GM21619 (cell line): ENCODE measurements around the gene PVR.
"Not testable (repeated sequence)": the region's sequence is repeated elsewhere in the genome, so short reads cannot be mapped to it uniquely, and the experiment has no call there.

Experiments
- ATAC-seq: cut with Tn5 transposase; IDR thresholded peaks from one replicate; pipeline ENCODE4 v1.9.1; 2021; ENCODE audit not compliant: unreplicated experiment

Gene PVR

DNA sequence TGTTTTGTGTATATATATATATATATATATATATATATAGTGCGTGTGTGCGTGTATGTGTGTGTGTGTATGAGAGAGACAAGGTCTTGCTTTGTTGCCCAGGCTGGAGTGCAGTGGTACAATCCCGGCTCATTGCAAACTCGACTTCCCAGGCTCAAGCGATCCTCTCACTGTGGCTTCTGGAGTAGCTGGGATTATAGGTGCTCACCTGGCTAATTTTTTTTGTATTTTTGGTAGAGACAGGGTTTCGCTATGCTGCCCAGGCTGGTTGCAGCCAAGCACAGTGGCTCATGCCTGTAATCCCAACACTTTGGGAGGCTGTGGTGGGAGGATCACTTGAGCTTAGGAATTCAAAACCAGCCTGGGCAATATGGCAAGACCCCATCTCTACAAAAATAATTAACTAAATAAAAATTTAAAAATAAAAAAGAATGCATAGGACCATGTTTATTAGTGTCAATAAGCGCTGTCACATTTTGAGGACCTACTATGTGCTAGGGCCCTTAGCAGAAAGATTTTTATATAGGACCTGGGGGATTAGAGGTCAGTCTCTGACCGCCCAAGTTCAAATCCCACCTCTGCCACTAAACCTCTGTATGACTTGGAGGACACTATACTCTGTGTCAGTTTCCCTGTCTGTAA, 1.8 kb downstream of the PVR start:
- ATAC-seq: no peak

DNA sequence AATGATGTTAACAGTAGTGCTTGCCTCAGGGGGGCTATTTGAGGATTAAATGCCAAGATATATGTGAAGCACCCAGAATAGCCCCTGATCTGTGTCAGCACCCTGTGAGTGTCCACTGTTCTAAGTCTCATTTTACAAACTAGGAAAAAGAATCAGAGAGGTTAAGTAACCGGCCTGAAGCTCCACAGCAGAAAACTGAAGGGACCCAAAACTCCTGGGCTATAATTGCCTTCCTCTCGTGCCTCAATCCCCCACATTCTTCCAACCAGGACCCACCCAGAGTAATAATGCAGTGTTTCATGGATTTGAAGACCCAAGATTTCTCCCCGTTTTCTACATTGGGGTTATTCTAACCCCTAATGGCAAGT, 2.3 kb downstream of the PVR start:
- no peak for ATAC-seq

DNA sequence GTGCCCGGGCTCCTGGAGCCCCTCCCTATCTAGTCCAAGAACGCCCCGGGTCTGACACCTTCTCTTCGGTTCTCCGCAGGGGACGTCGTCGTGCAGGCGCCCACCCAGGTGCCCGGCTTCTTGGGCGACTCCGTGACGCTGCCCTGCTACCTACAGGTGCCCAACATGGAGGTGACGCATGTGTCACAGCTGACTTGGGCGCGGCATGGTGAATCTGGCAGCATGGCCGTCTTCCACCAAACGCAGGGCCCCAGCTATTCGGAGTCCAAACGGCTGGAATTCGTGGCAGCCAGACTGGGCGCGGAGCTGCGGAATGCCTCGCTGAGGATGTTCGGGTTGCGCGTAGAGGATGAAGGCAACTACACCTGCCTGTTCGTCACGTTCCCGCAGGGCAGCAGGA, 3.4 kb downstream of the PVR start:
- no peak for ATAC-seq

DNA sequence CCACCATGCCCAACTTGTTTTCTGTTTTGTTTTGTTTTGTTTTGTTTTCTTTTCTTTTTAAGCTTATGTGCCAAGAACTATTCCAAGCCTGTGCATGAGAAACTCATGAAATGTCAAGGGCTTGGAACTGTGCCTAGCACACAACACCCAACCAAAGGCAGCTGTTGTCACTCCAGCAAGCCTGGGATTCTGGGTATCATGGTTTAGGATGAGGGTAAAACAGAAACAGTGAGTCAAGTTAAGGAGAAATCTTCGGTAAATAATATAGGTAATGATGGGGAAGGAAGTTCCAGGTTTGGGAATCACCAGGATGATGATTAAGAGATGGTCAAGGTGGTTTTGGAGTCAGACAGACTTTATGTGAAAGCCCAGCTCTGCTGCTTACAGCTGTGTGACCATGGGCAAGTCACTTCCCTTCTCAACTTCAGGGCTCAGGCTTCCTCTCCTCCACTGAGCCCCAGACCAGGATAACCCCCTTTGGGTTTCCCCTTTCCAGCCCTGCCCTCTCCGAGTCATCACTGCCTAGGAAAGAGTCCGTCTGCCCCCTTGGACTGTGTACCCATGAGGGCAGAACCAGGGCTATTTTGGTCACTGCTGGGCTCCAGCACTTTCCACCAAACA, 5.0 kb downstream of the PVR start:
- ATAC-seq: no peak

DNA sequence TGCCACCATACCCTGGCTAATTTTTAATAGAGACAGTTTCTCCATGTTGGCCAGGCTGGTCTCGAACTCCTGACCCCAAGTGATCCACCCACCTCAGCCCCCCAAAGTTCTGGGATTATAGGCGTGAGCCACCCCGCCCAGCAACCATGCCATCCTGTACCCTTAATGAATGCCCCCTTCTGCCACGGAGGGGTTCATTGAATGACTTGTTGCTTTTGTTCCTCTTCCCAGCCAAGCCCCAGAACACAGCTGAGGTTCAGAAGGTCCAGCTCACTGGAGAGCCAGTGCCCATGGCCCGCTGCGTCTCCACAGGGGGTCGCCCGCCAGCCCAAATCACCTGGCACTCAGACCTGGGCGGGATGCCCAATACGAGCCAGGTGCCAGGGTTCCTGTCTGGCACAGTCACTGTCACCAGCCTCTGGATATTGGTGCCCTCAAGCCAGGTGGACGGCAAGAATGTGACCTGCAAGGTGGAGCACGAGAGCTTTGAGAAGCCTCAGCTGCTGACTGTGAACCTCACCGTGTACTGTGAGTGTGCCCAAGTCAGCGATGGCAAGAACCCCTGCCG, 6.0 kb downstream of the PVR start:
- no peak for ATAC-seq

DNA sequence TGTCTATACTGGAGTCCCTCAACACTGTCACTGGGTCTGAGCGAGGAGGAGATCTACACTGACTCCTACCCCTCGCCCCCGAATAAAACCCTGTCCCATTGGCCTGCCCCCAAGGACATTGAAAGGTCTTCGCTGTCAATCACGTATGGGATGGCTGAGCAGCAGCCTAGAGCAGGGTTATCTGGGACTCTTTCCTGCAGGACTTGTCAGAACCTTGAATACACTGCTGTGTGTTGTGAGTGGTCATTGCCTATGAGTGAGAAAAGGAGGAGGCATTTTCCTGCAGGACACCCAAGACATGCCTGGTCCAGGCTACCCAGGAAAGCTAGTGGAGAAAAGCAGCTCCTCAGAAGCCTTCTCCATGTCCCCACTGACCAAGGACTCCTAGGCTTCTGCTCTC, 9.6 kb downstream of the PVR start:
- ATAC-seq: no peak

DNA sequence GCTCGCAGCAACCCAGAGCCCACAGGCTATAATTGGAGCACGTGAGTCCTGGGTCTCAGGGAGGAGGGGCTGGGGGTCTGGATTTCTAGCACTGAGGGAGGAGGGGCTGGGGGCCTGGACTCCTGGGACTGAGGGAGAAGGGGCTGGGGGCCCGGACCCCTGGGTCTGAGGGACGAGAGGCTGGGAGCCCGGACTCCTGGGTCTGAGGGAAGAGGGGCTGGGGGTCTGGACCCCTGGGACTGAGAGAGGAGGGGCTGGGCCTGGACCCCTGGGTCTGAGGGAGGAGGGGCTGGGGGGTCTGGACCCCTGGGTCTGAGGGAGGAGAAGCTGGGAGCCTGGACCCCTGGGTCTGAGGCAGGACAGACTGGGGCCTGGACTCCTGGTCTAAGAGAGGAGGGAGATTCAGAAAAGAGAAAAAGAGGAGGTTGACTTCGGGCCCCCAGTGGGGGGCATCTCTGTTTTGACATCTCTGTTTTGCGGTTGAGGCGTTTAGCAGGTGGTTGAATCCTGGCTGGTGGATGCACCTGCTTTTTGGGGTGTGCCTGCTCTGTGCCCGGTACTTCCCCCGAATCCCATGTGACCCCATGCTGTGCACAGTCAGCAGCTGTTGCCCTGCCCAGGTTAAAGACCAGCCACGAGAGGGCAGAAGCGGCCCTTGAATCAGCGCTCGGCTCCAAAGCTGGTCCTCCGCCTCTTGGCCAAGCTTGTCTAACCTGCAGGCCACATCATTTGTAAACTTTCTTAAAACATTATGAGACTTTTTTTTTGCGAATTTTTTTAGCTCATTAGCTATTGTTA, 10.5 kb downstream of the PVR start:
- peak; percentile 90 for ATAC-seq

DNA sequence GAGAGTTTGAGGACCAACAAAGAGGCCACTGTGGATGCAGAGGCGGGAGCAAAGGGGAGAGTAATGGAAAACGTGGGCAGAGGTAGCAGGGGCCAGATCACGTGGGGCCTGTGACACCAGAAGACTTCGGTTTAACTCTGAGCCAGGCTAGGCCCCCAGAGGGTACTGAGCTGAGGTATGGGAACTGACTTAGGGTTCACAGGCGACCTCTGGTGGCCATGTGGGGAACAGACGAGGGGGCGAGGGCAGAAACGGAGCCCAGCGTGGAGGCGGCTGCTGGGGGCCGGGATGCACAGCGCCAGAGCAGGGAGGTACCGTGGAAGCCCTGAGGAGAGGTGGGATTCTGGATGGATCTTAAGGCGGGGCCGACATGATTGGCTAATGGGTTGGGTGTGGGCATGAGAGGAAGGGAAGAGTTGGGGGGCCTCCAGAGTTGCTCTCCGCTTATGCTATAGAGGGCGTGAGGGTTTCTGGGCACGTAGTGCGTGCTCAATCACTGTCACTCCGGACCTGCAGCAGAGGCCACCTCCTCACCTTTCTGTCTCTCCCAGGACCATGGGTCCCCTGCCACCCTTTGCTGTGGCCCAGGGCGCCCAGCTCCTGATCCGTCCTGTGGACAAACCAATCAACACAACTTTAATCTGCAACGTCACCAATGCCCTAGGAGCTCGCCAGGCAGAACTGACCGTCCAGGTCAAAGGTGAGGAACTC, 13.7 kb downstream of the PVR start:
- no peak for ATAC-seq

DNA sequence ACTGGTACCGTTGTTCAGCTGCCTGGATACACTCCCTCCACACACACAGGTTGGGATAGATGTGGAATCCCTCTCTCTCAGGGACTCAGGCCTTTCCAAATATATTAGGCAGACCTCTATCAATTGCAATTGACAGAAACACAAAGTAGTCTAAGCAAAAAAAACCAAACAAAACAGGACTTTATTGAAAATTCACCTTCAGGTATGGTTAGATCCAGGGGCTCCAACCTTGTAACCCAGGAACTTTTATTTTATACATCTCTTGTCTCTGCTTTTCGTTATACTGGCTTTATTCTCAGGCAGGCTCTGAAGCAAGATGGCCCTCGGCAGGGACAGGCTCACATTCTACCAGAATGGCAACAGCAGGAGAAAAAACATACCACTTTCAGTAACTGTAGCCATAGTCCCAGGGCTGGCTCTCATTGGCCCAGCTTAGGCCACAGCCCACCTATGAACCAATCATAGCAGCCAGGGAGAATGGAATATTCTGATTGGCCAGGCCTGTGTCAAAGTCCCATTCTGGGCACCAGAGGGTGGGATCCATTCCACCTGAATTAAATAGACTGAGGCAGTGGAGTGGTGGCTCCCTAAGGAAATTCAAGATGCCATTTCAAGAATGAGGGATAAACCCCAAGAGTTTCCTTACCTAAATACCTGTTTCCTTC, 14.5 kb downstream of the PVR start:
- no peak for ATAC-seq

DNA sequence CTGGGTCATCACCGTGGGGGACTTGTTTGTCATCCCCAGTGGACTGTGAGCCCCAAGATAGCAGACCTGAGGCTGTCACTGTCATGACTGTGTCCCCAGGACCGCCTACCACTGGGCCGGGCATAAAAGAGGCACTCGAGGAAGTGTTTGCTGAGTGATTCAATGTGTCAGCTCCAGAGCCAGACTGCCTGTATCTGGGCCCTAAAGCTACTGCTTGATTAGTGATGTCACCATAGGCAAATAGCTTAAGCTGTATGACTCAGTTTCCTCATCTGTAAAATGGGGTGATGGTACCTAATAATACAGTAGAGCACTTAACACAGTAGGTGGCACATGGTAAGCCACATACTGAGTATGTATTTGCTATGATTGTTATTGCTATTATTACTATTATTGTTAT, 16.4 kb downstream of the PVR start:
- no peak for ATAC-seq

DNA sequence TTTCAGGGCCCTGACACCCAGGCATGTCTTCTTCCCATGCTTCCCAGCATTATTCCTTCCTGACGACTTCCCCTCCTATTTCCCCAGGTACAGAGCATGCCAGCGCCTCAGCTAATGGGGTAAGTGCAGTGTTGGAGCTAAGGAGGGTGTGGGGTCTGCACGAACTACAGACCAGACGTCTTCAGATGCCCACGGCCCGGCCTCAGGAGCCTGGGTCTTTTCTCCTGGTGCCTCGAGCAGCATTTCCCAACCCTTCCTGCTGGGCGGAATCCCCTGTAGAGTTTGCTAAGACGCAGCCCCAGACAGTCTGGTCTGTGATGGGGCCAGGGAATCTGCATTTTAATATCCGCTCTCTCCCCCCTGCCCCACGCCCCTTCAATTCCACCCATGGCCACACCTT, 17.5 kb downstream of the PVR start:
- no peak for ATAC-seq

DNA sequence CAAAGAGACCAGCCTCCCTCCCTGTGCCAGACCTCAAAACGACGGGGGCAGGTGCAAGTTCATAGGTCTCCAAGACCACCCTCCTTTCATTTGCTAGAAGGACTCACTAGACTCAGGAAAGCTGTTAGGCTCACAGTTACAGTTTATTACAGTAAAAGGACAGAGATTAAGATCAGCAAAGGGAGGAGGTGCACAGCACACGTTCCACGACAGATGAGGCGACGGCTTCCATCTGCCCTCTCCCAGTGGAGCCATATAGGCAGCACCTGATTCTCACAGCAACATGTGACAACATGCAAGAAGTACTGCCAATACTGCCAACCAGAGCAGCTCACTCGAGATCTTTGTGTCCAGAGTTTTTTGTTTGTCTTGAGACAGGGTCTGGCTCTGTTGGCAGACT, 18.2 kb downstream of the PVR start:
- ATAC-seq: no peak

DNA sequence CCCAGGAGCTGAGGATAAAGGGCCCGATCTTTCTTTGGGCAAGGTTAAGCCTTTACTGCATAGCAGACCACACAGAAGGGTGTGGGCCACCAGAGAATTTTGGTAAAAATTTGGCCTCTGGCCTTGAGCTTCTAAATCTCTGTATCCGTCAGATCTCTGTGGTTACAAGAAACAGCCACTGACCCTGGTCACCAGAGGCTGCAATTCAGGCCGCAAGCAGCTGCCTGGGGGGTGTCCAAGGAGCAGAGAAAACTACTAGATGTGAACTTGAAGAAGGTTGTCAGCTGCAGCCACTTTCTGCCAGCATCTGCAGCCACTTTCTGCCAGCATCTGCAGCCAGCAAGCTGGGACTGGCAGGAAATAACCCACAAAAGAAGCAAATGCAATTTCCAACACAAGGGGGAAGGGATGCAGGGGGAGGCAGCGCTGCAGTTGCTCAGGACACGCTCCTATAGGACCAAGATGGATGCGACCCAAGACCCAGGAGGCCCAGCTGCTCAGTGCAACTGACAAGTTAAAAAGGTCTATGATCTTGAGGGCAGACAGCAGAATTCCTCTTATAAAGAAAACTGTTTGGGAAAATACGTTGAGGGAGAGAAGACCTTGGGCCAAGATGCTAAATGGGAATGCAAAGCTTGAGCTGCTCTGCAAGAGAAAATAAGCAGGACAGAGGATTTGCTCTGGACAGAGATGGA, 19.1 kb downstream of the PVR start:
- ATAC-seq: no peak

DNA sequence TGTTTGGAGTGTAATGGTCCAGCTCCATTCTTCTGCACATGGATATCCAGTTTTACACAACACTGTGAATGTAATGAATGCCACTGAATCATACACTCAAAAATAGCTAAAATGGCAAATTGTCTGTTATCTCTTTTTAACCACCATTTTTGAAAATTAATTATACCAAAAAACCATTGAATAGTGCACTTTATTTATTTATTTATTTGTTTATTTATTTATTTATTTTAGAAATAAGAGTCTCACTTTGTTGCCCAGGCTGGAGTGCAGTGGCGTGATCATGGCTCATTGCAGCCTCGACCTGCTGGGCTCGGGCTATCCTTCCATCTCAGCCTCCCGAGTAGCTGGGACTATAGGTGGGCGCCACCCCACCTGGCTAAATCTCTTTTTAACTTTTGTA, 20.3 kb downstream of the PVR start:
- ATAC-seq: no peak

DNA sequence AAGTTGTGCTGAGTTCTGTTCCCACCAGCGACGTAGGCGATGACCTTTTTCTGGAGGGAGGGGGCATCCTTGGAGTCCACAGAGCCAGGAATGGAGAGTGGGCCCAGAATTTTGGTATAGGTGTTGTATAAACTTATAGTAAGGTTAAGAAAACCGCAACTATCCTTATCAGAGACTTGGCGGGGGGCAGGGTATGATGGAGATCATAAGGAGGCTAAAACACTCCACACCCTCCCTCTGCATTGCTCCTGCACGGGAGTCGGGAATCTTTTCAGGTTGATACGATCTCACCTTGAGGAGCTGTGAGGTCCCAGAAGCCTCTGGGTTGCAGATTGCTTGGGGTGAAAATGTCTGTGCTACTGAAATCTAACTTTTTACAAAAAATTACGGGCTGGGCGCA, 21.3 kb downstream of the PVR start:
- ATAC-seq: no peak

DNA sequence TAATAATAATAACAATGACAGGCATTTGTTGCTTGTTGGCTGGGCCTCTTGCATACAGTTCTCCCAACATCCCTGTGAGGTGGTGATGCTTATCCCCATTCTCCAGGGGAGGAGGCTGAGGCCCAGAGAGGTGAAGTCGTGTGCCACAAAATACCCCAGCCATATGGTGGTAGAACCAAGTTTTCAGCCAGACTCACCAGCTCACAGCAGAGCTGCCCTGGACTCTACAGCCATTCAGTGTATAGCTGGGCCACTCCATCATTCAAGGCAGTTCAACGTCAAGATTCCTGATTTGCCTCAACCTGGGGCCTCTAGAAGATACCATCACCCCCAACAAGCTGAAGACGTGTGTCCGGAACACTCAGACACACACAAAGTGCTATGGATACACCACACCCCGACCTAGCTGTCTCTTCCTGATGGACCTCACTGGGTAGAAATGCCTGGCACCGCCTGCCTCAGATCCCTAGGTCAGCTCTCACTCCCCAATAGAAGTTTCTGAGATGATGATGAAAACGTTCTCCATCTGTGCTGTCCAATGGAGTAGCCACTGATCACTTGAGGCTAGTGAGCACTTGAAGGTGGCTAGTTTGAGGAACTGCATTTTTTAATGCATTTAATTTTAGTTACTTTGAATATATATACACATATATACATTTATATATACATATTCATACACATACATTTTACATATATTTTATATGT, 23.3 kb downstream of the PVR start:
- ATAC-seq: no peak

DNA sequence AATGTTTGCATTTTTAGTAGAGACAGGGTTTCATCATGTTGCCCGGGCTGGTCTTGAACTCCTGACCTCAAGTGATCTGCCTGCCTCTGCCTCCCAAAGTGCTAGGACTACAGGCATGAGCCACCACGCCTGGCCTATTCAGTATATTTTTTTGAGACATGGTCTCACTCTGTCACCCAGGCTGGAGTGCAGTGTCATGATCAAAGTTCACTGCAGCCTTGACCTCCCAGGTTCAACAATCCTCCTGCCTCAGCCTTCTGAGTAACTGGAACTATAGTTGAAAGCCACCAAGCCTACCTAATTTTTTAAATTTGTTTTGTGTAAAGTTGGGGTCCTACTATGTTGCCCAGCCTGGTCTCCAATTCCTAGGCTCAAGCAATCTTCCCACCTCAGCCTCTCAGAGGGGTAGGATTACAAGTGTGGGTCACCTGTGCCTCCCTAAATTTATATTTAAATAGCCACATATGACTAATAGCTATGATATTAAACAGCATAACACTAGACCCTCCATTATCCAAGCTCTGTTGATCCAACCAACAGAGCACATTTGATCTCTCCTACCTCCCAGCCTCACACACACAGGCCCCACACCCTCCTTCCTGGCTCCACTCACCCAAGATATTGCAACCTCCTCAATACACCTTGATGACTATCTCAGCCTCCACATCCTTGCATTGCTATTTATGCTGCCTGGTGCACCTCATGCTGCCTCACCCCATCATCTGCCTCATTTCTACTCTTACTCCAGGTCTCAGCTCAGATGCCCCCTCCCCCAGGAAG, 25.5 kb downstream of the PVR start:
- no peak for ATAC-seq

DNA sequence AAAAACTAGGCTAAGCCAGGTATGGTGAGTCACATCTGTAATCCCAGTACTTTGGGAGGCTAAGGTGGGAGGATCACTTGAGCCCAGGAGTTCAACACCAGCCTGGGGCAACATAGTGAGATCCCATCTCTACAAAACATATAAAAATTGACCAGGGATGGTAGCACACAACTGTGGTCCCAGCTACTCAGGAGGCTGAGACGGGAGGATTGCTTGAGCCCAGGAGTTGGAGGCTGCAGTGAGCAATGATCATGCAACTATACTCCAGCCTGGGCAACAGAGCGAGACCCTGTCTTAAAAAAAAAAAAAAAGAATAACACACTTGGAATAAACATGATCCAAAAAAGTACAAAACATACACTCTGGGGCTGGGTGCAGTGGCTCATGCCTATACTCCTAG, 26.3 kb downstream of the PVR start:
- ATAC-seq: not testable (repeated sequence)

DNA sequence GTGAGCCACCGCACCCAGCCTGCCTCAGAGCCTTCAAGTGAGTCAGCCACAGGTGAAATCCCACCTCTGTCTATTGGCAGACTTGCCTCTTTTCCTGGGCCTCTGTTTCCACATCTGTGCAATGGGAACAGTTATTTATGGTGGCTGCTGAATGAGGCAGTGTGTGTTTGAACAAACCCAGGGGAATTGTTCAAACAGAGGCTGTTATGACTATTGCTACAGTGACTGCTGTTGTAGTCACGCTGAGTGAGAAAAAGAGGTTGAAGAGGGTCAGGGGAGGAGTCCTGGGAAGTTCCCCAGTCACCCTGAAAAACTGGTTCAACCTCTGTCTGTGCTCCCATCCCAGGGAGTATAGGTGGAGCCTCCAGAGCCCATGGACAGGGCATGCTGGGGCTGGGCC, 27.7 kb downstream of the PVR start, which contains the start of gene CEACAM19:
Gene CEACAM19 (plus strand): TSS at position 83 of the 400 bp plus-strand sequence. CDS start 450 bp downstream, outside the sequence.
- no peak for ATAC-seq
